ENCODE data around the gene GRIN2C. TPM values are rescaled to one million over a fixed set of nuclear protein-coding genes. Genes with fewer than 3 reads are reported as not detected.

Gene GRIN2C
- total and polyA plus RNA-seq, 9 of the 15 experiments (the other 6 are each of a cell fraction or from before 2014, with no cell fraction given): under 0.01 to 0.33 (median 0.10) TPM; not detected in 2

DNA sequence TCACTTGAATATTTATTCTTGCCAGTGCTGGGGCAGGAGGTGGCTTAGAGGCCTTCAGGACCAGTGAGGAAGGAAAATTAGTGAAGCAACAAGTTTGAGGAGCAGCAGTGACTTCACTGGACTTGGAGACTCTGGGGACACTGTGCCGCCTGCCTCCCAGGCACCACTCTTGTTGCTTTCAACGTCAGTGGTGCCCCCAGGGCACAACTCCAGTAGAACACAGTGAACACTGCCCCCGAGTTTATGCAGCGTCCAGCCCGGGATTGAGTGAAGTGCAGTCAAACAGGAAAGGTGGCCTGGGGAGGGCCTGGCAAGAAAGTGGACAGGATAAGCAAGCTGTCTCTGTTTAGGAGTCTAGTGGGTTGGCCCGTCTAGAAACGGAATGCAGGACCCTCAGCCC, 59.2 kb downstream of the GRIN2C start (continued):
- TF ChIP-seq, protein P1, sequence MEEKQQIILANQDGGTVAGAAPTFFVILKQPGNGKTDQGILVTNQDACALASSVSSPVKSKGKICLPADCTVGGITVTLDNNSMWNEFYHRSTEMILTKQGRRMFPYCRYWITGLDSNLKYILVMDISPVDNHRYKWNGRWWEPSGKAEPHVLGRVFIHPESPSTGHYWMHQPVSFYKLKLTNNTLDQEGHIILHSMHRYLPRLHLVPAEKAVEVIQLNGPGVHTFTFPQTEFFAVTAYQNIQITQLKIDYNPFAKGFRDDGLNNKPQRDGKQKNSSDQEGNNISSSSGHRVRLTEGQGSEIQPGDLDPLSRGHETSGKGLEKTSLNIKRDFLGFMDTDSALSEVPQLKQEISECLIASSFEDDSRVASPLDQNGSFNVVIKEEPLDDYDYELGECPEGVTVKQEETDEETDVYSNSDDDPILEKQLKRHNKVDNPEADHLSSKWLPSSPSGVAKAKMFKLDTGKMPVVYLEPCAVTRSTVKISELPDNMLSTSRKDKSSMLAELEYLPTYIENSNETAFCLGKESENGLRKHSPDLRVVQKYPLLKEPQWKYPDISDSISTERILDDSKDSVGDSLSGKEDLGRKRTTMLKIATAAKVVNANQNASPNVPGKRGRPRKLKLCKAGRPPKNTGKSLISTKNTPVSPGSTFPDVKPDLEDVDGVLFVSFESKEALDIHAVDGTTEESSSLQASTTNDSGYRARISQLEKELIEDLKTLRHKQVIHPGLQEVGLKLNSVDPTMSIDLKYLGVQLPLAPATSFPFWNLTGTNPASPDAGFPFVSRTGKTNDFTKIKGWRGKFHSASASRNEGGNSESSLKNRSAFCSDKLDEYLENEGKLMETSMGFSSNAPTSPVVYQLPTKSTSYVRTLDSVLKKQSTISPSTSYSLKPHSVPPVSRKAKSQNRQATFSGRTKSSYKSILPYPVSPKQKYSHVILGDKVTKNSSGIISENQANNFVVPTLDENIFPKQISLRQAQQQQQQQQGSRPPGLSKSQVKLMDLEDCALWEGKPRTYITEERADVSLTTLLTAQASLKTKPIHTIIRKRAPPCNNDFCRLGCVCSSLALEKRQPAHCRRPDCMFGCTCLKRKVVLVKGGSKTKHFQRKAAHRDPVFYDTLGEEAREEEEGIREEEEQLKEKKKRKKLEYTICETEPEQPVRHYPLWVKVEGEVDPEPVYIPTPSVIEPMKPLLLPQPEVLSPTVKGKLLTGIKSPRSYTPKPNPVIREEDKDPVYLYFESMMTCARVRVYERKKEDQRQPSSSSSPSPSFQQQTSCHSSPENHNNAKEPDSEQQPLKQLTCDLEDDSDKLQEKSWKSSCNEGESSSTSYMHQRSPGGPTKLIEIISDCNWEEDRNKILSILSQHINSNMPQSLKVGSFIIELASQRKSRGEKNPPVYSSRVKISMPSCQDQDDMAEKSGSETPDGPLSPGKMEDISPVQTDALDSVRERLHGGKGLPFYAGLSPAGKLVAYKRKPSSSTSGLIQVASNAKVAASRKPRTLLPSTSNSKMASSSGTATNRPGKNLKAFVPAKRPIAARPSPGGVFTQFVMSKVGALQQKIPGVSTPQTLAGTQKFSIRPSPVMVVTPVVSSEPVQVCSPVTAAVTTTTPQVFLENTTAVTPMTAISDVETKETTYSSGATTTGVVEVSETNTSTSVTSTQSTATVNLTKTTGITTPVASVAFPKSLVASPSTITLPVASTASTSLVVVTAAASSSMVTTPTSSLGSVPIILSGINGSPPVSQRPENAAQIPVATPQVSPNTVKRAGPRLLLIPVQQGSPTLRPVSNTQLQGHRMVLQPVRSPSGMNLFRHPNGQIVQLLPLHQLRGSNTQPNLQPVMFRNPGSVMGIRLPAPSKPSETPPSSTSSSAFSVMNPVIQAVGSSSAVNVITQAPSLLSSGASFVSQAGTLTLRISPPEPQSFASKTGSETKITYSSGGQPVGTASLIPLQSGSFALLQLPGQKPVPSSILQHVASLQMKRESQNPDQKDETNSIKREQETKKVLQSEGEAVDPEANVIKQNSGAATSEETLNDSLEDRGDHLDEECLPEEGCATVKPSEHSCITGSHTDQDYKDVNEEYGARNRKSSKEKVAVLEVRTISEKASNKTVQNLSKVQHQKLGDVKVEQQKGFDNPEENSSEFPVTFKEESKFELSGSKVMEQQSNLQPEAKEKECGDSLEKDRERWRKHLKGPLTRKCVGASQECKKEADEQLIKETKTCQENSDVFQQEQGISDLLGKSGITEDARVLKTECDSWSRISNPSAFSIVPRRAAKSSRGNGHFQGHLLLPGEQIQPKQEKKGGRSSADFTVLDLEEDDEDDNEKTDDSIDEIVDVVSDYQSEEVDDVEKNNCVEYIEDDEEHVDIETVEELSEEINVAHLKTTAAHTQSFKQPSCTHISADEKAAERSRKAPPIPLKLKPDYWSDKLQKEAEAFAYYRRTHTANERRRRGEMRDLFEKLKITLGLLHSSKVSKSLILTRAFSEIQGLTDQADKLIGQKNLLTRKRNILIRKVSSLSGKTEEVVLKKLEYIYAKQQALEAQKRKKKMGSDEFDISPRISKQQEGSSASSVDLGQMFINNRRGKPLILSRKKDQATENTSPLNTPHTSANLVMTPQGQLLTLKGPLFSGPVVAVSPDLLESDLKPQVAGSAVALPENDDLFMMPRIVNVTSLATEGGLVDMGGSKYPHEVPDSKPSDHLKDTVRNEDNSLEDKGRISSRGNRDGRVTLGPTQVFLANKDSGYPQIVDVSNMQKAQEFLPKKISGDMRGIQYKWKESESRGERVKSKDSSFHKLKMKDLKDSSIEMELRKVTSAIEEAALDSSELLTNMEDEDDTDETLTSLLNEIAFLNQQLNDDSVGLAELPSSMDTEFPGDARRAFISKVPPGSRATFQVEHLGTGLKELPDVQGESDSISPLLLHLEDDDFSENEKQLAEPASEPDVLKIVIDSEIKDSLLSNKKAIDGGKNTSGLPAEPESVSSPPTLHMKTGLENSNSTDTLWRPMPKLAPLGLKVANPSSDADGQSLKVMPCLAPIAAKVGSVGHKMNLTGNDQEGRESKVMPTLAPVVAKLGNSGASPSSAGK (IDR thresholded peaks at IDR 0.05): no peak
- TF ChIP-seq ZZZ3 (IDR thresholded peaks at IDR 0.05) (no peak), JUN (IDR thresholded peaks at IDR 0.05; ENCODE audit: borderline replicate concordance, low read depth, low read length) (no peak), JUN (CRISPR knock-in tag; IDR thresholded peaks at IDR 0.05; ENCODE audit: borderline replicate concordance) (no peak), SRSF3 (IDR thresholded peaks at IDR 0.05; ENCODE audit: insufficient read depth, low read length) (no peak), PCBP1 (IDR thresholded peaks at IDR 0.05; ENCODE audit: low read depth, low read length, poor library complexity, severe bottlenecking) (no peak), LCOR (CRISPR knock-in tag; IDR thresholded peaks at IDR 0.05) (no peak), MEIS2 (IDR thresholded peaks at IDR 0.05; ENCODE audit: partially characterized antibody) (no peak)
- TF ChIP-seq, protein P2, sequence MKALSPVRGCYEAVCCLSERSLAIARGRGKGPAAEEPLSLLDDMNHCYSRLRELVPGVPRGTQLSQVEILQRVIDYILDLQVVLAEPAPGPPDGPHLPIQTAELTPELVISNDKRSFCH (CRISPR knock-in tag; IDR thresholded peaks at IDR 0.05): no peak
- TF ChIP-seq, protein P2 (tag; IDR thresholded peaks at IDR 0.05): no peak
- TF ChIP-seq, protein P3, sequence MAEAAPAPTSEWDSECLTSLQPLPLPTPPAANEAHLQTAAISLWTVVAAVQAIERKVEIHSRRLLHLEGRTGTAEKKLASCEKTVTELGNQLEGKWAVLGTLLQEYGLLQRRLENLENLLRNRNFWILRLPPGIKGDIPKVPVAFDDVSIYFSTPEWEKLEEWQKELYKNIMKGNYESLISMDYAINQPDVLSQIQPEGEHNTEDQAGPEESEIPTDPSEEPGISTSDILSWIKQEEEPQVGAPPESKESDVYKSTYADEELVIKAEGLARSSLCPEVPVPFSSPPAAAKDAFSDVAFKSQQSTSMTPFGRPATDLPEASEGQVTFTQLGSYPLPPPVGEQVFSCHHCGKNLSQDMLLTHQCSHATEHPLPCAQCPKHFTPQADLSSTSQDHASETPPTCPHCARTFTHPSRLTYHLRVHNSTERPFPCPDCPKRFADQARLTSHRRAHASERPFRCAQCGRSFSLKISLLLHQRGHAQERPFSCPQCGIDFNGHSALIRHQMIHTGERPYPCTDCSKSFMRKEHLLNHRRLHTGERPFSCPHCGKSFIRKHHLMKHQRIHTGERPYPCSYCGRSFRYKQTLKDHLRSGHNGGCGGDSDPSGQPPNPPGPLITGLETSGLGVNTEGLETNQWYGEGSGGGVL (CRISPR knock-in tag; IDR thresholded peaks at IDR 0.05): no peak
- TF ChIP-seq, protein P4, sequence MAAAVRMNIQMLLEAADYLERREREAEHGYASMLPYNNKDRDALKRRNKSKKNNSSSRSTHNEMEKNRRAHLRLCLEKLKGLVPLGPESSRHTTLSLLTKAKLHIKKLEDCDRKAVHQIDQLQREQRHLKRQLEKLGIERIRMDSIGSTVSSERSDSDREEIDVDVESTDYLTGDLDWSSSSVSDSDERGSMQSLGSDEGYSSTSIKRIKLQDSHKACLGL (CRISPR knock-in tag; IDR thresholded peaks at IDR 0.05; ENCODE audit: borderline replicate concordance, poor library complexity, severe bottlenecking): no peak
- TF ChIP-seq, protein P5, sequence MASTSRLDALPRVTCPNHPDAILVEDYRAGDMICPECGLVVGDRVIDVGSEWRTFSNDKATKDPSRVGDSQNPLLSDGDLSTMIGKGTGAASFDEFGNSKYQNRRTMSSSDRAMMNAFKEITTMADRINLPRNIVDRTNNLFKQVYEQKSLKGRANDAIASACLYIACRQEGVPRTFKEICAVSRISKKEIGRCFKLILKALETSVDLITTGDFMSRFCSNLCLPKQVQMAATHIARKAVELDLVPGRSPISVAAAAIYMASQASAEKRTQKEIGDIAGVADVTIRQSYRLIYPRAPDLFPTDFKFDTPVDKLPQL (IDR thresholded peaks at IDR 0.05; ENCODE audit: extremely low read depth, insufficient read length): no peak

Data from K562 (cell line).